HT1080 (cell line): ENCODE data around the gene ADI1. TPM values are rescaled to one million over a fixed set of nuclear protein-coding genes. Genes with fewer than 3 reads are reported as not detected.
"Not testable (repeated sequence)": the region's sequence is repeated elsewhere in the genome, so short reads cannot be mapped to it uniquely, and the experiment has no call there.

Experiments used
- DNase-seq: peaks from one replicate; pipeline ENCODE4 v3.0.0-alpha.2; 2015; ENCODE audit warnings: low read depth
- total RNA-seq: library from RNA; depleted of rRNA; stranded (reverse); fragments of >200 nt; shearing (Covaris generic); gene quantifications from 2 replicates; pipeline ENCODE4 v1.2.3, GENCODE V29; 2014

The ADI1 gene
- total RNA-seq, 1 experiment from 2014 or later = 106 TPM

DNA sequence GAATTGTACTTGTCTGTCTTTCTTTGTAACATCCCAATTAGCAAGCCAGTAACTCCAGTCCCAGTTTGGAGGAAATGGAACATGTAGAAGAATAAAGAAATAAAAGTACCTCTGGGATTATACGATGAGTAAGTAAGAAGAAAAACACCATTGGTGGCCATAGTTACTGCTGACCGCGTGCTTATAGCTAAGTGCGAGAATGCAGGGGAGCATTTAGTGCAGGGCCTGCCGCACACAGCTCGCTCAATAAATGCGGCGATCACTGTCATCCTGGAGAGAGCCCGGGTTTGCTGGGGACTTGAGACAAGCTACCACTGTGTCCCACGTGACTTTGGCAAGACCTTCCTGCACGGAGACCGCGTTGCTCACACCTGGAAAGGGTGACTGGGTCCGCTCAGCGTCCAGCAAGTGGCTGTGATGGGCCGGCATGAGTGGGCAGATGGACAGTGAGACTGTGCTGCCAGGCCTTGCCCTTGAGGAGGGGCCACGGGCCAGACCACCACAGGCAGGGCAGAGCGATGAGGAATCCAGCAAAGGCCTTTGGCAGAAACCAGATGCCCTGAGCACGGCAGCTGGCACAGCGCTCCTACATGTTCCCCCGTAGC, 54.8 kb downstream of the ADI1 start:
- no peak for DNase-seq

GRCh38 chr2:3463944-3464343, 55.4 kb downstream of the ADI1 start:
- no peak for DNase-seq

GRCh38 chr2:3463186-3463835, 56.0 kb downstream of the ADI1 start:
- DNase-seq = no peak

DNA sequence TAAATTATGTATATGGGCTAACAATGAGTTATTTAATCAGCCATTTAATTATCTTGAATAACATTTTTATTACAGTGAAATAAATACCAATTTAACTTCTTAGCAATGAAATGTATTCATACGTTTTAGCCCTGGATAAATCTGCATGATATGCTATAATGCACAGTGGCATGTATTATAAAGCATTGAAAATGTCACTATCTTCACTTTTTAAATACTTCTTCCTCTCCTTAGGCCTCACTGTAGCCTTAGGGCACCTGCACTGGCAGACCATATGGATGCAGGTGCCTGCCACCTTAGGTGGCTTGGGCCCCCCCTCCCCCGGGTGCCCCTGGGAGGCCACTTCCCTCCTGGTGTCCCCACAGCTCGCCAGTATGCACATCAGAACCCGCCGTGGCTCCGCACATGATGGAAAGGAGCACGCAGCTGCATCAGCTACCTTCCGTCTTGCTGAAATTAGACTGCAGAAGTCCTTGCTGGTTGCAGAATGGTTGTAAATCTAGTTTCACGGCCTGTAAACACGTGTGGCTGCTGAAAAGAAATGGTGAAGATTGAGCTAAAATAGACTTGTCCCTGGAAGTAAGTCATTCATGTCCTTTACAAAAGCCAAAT, 56.7 kb downstream of the ADI1 start:
- DNase-seq = no peak

- no peak for DNase-seq
Observed at GRCh38 chr2:3461801-3462492, 57.4 kb downstream of the ADI1 start.

GRCh38 chr2:3460831-3461800, 58.2 kb downstream of the ADI1 start:
- DNase-seq = no peak

- no peak for DNase-seq
Observed at GRCh38 chr2:3460156-3460555, 59.2 kb downstream of the ADI1 start.

- no peak for DNase-seq
Observed at GRCh38 chr2:3459185-3460015, 59.9 kb downstream of the ADI1 start.

GRCh38 chr2:3458396-3459184, 60.7 kb downstream of the ADI1 start:
- DNase-seq = no peak

GRCh38 chr2:3457524-3458395, 61.6 kb downstream of the ADI1 start:
- DNase-seq = no peak

DNA sequence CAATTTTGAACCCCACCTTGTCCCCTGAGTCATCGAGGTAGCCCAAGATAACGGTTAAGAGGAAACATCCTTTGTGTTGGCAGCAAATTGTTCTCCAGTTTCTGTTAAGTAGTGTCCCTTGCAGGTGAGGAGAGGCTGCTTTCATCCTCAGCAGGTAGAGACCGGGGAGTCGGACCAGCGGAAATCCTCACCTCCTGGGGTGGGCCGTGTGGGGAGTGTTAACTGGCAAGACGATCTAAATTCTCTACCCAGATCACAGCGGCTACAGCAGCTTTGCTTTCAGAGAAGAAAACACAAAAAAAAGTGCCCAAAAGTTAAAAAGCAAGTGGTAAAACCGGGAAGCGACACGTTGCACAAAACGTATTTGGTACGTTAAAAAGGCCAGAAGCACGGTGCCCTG, 63.2 kb downstream of the ADI1 start:
- no peak for DNase-seq

DNA sequence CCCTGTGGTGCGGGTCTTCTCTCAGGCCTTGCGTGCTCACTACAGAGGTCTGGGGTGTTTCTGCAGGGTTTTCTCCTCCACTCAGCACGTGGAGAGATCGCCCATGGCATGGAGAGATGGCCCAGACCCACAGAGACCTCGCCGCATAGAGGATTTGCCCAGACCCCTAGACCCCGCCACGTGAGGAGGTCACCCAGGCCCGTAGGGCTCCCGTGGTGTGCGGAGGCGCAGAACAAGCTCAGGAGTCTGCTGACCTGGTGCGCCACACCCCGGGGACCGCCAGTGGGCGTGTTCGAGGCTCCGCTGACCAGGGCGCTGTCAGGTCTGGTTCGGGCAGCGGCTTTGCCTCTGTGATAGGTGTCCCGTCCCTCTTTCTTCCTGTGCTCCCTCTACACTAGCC, 64.5 kb downstream of the ADI1 start:
- no peak for DNase-seq

DNA sequence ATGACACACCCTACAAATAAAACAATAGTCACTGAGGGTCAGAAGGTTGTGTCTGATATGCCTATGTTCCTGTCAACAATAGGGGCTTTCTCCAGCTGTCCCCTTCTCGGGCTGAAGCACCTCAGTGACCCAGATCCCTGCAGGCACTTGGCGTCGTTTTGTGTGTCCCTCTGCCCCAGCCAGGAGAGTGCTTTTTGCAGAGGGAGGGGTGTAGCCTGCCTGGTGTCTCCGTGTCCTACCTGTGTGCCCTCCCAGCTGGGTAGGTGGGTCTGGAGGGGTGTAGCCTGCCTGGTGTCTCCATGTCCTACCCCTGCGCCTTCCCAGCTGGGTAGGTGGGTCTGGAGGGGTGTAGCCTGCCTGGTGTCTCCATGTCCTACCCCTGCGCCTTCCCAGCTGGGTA, 65.3 kb downstream of the ADI1 start:
- DNase-seq = not testable (repeated sequence)

GRCh38 chr2:3453190-3453999, 65.9 kb downstream of the ADI1 start:
- no peak for DNase-seq

DNA sequence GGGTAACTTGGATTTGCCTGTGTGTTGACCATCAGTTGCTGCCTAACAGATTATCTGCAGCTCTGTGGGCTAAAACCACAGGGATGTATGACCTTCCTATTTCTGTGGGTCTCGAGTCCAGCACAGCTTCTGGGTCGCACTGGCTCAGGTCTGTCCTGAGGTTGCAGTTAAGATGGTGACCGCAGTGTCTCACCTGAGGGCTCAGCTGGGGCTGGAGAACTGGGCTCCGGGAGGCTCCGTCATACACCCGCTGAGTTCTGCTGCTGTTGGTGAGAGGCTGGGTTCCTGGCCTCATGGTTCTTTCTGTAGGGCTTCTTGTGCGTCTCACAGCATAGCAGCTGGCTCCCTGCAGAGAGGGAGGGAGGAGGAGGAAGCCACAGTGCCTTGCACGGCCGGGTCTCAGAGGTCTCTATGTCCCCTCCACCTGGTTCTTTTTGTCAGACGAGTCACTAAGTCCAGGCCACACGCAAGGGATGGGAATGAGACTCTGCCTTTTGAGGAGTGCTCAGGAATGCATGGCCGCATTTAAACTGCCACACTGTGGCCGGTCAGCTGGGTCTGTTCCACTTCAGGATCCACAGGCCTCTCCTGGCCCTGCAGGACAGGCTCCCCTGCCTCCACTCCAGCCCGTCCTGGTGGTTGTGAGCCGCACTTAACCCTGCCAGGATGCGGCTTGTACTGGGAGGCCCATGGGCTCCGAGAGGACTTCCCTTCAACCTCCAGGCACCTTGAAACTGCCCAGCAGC, 67.2 kb downstream of the ADI1 start:
- no peak for DNase-seq

DNA sequence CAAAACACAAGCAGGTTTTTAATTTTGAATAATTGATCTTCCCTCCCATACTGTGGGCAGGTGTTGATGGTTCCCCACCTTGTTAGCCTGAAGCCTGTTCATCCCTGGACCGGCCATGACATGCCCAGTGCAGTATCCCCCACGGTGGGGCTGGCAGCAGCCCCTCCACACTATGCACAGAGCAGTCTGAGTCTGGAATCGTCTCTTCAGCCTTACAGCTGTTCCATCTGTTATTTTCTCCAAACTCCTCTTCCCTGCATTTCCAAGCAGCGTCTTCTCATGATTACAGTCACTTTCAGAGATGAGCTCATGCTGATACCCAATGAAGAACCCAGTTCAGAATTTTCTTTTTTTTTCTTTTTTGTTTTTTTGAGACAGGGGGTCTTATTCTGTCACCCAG, 68.2 kb downstream of the ADI1 start:
- DNase-seq = no peak
